NOMO-1 treated with DMSO at 0.1 percent for 48 hours (cell line): ENCODE data around the gene POLR2H.

Source experiments
- DNase-seq: peaks from one replicate; lab custom pipeline; 2025; ENCODE audit not compliant: unreplicated experiment; lab: John Stamatoyannopoulos, UW

Gene POLR2H

DNA sequence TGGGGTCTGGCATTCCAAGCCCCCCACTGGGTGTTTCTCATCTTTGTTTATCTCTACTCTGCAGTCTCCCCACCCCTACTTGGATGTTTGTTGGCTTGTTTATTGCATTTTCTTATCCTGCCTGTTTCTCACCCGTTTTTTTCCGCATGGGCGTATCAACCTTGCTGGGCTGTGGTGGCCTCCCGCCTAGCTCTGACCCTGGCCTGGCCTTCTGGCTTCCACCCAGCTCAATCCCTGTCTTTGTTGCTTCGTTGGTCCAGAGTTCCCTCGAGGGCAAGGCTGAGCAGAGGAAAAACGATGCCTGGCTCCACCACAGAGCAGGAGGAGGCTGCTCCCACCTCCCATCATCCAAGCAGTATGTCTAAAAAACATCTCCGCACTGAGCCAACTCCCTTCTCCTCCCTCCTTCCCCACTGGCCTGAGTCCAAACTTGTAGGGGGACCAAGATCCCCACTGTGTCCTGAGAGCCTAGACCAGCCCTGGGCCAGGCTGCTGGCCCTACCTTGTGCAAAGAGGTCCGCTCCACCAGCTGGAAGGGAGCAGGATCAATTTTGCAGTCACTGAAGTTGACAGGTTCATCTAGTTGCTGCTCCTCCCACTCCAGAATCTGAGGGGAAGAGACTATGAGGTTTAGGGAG lies 9.9 kb upstream of the POLR2H start:
- DNase-seq, result no peak

GRCh38 chr3:184352149-184352785 lies 9.2 kb upstream of the POLR2H start:
- DNase-seq, result no peak

DNA sequence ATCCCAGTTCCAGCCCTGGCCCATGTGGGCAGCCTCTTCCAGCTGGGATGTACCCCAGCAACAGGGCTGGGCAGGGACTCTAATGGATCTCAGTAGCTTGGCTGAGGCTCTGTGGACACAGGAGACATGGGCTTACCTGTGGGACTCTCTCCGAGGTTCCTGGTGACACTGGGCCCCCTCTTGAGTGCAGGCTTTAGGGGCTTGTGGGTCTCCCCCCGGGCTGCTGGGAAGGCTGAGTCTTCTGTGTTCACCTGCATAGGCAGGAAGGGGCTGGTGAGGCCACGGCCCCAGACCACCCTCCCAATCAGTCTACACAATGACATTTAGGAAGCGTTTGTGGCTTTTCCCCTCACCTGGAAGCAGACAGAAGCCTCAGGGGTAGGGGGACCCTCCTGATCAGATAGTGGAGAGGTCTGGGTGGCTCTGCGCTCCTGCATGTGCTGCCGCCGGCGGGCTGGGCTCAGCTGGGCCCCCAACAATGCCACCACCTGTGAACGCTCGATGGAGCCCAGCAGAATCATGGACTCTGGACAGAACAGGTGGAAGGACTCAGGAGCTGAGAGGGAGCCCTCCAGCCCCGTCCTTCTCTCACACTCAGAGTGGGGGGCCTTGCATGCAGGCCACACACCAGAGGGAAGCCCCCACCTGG lies 8.5 kb upstream of the POLR2H start:
- DNase-seq, result no peak

DNA sequence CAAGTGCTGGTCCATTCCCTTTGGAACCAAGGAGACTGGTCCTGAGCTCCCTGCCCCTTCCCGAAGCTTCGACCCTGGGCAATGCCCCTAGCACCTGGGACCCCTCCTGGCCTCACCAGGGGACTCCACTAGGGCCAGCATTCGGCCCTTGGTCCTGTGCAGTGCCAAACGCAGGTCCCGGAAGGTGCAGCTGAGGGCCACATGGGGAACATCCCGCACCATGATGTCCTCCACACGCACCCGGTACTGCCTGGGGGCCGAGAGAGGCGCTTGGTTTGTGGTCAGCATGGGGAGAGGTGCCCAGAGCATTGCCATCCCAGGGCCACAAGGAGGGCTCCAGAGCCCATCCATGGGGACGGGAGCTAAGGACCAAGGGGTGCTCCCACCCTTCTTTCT lies 8.0 kb upstream of the POLR2H start:
- DNase-seq, result no peak

DNA sequence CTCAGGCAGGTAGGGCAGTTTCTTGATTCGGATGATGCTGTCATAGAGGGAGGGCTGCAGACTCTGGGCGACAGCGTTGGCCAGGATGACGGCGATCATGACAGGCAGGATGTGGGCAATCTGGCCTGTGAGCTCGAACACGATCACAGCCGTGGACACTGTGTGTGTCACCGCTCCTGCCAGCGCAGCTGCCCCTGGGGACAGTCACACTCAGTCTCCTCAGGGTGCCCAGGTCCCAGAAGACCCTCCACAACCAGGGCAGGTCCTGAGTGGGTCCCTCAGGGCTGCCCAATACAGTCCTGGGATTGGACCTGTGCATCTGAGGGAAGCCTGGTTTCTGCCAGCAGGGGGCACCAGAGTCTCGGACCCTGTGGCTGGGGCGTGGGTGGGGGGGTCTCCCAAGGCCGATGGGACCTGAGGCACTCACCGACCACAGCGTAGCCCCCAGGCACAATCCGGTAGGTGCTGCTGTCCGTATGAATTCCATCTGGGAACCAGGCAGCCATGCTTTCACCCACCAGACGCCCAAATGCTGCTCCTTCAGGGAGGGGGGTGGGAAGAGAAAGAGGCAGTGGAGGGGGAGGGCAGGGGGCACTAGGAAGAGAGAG lies 7.3 kb upstream of the POLR2H start:
- DNase-seq, result no peak

DNA sequence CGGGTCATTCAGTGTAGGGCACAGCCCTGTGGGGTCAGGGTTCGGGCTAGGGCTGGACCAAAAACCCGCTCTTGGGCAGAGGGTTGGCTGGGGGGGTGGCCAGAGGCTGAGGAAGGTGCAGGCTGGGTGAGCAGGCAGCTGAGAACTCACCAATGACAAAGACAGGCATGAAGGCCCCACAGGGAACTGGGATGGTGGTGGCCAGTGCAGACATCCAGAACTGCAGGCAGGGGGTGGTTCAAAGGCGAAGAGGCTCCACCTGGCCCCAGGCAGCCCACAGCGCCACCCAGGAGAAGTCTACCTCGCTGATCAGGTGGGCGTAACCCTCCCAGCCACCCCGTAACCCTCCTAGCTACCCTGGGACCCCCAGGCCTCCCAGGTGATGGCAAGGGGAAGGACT lies 6.8 kb upstream of the POLR2H start:
- DNase-seq, result no peak

DNA sequence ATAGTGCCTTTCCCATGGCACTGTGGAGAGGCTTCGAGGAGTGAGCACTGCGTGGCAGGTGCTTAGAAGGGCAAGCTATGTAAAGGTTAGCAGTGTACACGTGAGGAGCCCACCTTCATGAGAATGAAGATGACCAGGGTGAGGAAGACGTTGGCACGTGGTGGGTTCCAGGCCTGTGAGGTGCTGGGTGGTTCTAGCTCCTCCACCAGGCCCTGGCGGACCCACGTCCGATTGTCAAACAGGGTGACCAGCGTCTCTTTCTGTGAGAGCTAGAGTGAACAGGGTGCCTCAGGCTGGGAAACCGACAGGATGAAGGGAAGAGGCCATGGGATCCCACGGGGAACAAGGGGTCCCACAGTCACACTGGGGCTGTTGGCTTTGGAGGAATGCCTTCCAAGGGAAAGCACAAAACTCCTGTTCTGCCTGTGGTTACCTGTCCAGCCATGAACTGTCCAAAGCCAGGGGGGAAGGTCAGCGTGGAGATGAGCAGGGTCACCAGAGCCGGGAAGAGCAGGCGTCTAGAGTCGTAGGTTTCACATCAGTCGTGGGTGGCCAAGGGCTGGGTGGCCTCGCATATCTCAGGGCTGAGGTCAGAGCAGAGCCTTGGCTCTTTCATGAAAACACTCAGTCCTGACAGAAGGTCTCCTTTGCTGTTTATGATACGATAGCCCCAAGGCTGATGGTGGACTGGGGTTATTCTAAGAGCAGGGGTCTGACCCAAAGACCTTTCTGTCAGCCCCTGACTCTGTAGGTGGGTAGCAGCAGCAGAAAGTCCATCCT lies 6.1 kb upstream of the POLR2H start:
- no peak for DNase-seq

DNA sequence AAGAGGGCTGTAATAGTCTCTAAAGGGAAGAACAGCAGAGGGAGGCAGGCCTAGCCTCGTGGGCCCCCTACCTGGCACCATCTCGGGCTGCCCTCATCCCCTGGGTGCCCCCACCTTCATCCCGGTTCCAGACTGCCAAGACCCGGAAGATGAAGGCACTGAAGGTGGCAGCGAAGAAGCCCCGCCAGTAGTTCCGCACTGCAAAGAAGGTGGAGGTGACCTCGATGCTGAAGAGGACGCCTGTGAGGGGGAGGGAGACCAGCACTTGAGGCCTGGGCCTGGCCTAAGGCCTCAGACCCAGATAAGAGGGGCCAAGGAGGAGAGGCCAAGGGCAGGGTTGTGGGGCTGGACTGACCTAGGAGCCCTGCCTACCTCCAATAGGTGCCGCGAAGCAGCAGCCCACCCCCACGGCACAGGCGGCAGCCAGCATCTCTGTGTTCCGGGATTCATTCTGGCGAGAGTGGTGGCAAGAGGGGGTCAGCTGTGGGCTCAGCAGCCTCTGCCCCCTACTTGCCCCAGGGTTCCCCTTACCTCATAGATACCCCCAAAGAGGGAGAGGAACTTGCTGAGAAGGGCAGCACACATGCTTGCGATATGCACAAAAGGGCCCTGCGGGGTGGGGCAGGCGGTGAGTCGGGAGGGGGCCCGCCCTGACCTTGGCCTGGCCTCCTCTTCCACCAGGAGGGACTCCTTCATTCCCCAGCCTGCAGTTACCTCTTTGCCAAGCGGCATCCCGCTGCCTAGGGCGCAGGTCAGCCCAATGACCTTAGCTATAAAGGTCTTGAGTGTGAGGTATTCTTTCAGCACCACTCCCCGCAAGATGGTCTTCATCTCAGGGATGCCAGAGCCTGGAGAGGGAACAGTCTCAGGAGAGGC lies 4.0 kb upstream of the POLR2H start:
- no peak for DNase-seq

DNA sequence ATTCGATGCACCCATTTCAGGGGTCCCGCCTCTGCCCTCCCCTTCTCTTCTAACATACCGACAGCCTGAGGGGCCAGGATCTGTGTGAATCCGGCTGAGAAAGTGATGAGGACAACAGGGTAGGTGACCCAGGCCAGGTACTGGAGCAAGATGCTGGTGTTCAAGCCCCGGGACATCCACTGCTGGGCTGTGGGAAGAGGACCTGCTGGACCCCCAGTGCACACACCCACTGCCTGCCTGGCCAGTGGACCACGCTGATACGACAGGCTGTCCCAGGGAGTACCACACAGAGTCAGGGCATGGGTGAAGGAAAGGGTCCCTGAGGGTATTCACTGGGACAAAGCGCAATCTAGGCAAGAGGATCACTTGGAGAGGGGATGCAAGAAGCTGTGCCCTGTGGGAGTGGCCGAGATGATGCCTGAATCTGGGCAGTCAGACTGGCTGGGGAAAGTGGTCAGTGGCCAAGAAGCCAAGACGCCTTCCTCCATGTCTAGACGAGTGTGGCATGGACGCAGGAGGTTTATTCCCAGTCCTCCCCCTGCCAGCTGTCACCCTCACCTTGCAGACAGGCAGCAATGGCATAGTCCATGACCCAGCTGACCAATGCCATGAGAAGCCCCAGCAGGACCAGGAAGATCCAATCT lies 3.3 kb upstream of the POLR2H start:
- DNase-seq, result no peak

DNA sequence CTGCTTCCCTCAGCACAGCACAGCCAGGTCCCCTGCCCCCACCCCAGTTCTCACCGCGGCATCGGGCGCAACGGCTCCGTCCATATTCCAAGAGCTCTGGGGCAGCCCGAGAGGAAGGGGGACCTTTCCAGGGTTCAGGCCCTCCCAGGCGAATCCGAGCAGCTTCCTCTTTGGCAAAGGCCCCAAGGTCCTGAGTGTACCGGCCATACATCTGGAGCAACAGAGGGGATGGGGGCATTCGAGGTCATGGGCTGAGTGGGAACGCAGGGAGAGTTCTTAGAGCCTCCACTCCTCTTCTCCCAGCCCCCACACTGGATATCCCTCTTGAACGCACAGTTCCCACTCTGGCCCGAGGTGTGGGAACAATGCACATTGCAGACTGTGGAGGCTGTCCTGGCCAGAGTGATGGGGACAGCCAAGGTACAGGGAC lies 2.6 kb upstream of the POLR2H start:
- no peak for DNase-seq

- no peak for DNase-seq
These were observed 1.9 kb upstream of the POLR2H start for GRCh38 chr3:184359610-184360009.

DNA sequence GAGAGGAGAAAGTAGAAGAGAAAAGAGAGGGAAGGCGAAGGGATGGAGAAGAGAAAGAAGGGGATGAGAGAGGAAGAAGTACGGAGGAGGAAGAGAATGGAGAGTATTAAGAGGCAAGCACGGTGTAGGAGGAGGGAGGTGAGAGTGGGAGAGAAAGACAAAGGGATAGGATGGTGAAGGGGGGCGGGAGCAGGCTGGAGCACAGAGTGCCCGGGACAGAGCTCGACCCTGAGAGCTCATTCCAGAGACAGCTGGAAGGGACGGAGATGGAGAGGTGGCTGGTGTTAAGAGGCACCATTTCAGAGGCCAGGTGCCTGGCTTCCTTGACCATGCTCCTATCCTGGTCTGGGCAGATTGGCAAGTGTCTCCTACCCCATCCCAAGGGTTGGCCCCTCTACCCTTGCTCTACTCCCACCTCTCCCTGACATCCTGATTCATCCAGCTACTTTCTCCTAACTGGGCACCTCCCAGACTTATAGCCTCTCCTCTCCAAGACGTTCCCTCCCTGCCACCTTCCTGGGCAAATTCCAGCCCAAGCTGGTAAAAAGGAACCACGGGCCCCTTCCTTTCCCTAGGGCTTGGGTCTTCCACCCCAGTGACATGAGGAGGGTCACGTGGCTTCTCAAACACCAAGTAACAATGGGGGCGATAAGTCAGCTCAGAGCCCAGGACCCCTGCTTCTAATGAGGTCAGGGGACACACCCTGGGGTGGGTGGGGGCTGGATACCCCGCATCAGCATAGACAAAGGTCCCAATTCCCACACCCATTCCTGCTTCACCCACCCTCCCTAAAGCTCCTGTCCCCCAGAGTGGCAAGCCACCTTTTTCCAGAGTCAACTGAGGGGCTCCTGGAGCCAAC lies 1.2 kb upstream of the POLR2H start:
- DNase-seq, result no peak

GRCh38 chr3:184360929-184361531 lies 480 bp upstream of the POLR2H start:
- no peak for DNase-seq

DNA sequence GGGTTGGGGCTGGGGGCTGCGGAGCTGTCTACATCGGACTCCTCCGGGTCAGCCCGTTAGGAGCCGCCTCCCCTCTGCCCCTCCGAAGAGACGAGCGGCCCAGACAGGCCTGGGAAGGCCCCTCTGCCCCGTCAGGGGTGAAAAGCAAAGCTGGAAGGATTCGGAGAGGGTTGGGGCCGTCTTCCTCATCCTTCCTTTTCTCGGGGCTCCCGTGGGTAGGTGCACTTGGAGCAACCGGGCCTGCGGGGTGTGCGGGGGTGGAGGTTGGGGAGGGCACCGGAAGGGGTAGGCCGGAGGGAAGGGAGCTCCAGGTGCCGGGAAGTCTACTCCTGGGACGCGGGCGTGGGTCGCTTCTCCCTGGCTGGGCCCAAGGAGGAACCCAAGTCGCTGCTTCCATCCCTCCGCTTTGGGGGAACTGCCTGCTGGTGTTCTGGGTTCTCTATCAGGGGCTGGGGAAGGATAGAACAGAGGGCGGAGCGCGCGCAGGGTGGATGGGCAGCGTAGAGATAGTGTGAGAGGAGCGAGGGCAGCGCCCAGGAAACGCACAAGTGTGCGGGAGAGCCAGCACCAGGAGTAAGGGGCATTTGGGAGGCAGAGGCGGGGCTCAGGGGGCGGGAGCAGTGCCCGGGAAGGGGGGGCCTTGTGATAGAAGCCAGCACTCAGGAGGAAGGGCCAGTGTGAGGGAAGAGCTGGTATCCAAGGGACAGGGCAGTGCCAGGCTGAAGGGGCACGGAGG lies 590 bp downstream of the POLR2H start:
- DNase-seq, result peak; percentile 38

DNA sequence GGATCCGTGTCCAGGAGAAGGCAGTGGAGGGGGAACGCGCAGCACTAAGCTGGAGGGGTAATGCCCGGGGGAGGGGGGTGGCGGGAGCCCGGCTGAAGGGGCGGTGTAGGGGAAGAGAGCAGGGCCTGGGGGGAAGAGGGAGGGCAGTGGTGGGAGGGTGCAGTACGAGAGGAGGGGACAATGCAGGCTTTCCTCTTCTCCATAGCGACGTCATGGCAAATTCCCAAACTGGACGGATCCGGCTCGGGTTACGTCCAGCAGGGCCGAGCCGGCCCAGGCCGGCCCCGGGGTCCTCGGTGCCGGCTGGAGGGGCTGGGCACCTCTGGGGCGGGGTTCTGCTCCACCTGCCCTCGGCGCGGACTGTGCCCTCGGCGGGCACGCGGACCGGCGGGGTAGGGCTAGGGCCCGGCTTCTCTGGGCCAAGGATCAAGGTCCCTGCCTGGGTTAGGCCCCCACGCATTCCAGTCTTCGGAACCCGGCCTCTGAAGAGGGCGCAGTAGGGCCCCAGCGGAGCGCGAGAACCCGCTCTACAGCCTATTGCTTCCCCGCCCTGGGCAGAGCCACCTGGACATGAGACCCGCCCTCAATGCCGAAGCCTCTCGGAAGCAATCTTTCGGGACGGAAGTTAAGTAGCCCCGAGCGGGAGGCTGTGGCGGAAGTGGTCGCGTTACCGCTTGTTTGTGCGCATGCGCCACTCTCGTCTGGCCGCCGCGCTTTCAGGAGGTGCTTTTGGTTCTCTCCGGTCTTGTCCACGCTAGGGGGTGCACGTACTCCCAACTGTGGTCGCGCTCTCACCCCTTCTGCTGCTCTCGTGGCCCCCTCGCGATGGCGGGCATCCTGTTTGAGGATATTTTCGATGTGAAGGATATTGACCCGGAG lies 1.4 kb downstream of the POLR2H start:
- peak; percentile 100 for DNase-seq

GRCh38 chr3:184366619-184367289 lies 5.2 kb downstream of the POLR2H start:
- no peak for DNase-seq
